Panc1 (cell line): ENCODE results near the gene PPP1R3F. TPM values are rescaled to one million over a fixed set of nuclear protein-coding genes. Genes with fewer than 3 reads are reported as not detected.

ENCODE experiments used
- ATAC-seq: fragments of 200-7000 bp; cut with Tn5 transposase; 2 replicates; pipeline ENCODE4 v1.9.1; 2020; ENCODE audit warnings: mild to moderate bottlenecking, moderate library complexity
- BruUV-seq: library from RNA; stranded (reverse); fragments of 400-500 nt; replicated peaks from 2 replicates; lab custom pipeline; 2021; lab: Mats Ljungman, UMichigan
- CTCF ChIA-PET: fragments of 300-600 bp; sonication (Branson Sonifier 250); formaldehyde crosslinking; loops from one replicate; lab custom pipeline; 2022; ENCODE audit warnings: antibody characterized with exemption; lab: Charles Lee
- POLR2A ChIA-PET: fragments of 300-600 bp; sonication (Branson Sonifier 250); formaldehyde crosslinking; loops from one replicate; lab custom pipeline; 2022; ENCODE audit warnings: antibody characterized with exemption; lab: Charles Lee
- DNase-seq: peaks from one replicate; pipeline ENCODE4 v3.0.0-alpha.2; 2010; ENCODE audit warnings: low read depth, low spot score
- H3K27ac ChIP-seq: 2 replicates; pipeline ENCODE4 v1.5.1; 2011; ENCODE audit warnings: mild to moderate bottlenecking, low read length, inconsistent platforms
- H3K27me3 ChIP-seq: fragments of 200-500 bp; sonication (Bioruptor generic); 2 replicates; pipeline ENCODE4 v1.6.0; 2014; ENCODE audit warnings: low read length, inconsistent platforms; ENCODE audit not compliant: control insufficient read depth, insufficient read depth
- H3K36me3 ChIP-seq: fragments of 200-500 bp; sonication (Bioruptor generic); 2 replicates; pipeline ENCODE4 v1.5.1; 2014; ENCODE audit warnings: inconsistent platforms, mild to moderate bottlenecking, low read length, moderate library complexity; ENCODE audit not compliant: control insufficient read depth, insufficient read depth
- H3K4me1 ChIP-seq: 2 replicates; pipeline ENCODE4 v1.5.1; 2011; ENCODE audit warnings: inconsistent platforms, mild to moderate bottlenecking, low read length, moderate library complexity; ENCODE audit not compliant: control insufficient read depth, insufficient read depth
- H3K4me3 ChIP-seq, 2 experiments: 2 replicates each; pipeline ENCODE4 v1.5.1; 2011 to 2012; ENCODE audit warnings: low read depth in 2 of 2, low read length in 2 of 2, mild to moderate bottlenecking in 2 of 2, inconsistent platforms in 1 of 2, moderate library complexity in 1 of 2
- H3K9me3 ChIP-seq: fragments of 200-500 bp; sonication (Bioruptor generic); 2 replicates; pipeline ENCODE4 v1.5.1; 2014; ENCODE audit warnings: low read depth, mild to moderate bottlenecking, inconsistent platforms, low read length, moderate library complexity; ENCODE audit not compliant: control insufficient read depth, insufficient read depth
- POLR2AphosphoS5 ChIP-seq: IDR thresholded peaks from 2 replicates; pipeline ENCODE4 v1.6.1; 2012; ENCODE audit warnings: mild to moderate bottlenecking, low read depth, low read length, moderate library complexity
- SIN3A ChIP-seq: IDR thresholded peaks from 2 replicates; pipeline ENCODE4 v1.6.1; 2012; ENCODE audit warnings: low read depth, mild to moderate bottlenecking, low read length, moderate library complexity, borderline replicate concordance; ENCODE audit not compliant: insufficient read depth
- TCF7L2 ChIP-seq: IDR thresholded peaks from 2 replicates; pipeline ENCODE4 v1.6.1; 2011; ENCODE audit warnings: mild to moderate bottlenecking, low read depth, low read length, inconsistent platforms
- in situ Hi-C: cut with HindIII; loops from 2 replicates; pipeline ENCODE4 v1.10.0; 2016; ENCODE audit warnings: low sequenced_read_pairs, low pct_unique_long_range_greater_than_20kb
- intact Hi-C: fragments of 100-400 bp; cut with micrococcal nuclease; formaldehyde crosslinking; loops from one replicate; pipeline ENCODE4 v1.10.0; 2022; ENCODE audit not compliant: unreplicated experiment
- total RNA-seq: library from RNA; stranded (reverse); gene quantifications from one replicate; pipeline ENCODE4 v1.2.1, GENCODE V29; 2021; ENCODE audit not compliant: unreplicated experiment
- TF ChIP-seq, protein P1 (sequence below), 2 experiments: IDR thresholded peaks; 2 replicates each; pipeline ENCODE4 v1.6.1; 2011 to 2012; ENCODE audit warnings: low read depth in 2 of 2, control low read depth in 1 of 2, low read length in 1 of 2, mild to moderate bottlenecking in 1 of 2, moderate library complexity in 1 of 2; ENCODE audit not compliant: insufficient read depth in 1 of 2
- TF ChIP-seq, protein P2 (sequence below): fragments of 450-650 bp; IDR thresholded peaks from 2 replicates; pipeline ENCODE4 v1.5.1; 2017; ENCODE audit warnings: mild to moderate bottlenecking

PPP1R3F gene
- total RNA-seq, 1 experiment from 2014 or later, result 8.3 TPM

DNA sequence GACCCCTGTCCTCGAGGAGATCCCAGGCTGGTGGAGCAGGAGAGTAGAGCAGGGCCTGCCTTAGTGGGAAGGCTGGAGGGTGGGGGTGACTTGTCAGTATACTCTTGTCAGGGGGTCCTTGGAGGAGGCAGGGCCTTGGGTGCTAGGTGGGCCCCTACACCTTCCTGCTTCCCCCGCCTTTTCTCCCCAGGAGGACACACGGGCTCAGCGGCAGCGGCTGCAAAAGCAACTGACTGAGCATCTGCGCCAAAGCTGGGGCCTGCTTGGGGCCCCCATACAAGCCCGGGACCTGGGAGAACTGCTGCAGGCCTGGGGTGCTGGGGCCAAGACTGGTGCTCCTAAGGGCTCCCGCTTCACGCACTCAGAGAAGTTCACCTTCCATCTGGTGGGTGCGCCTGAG lies 23.1 kb upstream of the PPP1R3F start:
- no TSS peak for BruUV-seq
- no peak for ATAC-seq
- no peak for DNase-seq
- Histone ChIP-seq H3K9me3 (no peaks in the 10 kb centered on the region), H3K4me1 (no peaks in the 10 kb centered on the region), H3K27ac (no peak overlapping the region), H3K36me3 (no peaks in the 10 kb centered on the region), H3K27me3 (no peaks in the 10 kb centered on the region), H3K4me3 (no peak overlapping the region)
- intact Hi-C loops, result no loop called here
- TF ChIP-seq TCF7L2 (no peak), POLR2AphosphoS5 (no peak)
- TF ChIP-seq, protein P1, sequence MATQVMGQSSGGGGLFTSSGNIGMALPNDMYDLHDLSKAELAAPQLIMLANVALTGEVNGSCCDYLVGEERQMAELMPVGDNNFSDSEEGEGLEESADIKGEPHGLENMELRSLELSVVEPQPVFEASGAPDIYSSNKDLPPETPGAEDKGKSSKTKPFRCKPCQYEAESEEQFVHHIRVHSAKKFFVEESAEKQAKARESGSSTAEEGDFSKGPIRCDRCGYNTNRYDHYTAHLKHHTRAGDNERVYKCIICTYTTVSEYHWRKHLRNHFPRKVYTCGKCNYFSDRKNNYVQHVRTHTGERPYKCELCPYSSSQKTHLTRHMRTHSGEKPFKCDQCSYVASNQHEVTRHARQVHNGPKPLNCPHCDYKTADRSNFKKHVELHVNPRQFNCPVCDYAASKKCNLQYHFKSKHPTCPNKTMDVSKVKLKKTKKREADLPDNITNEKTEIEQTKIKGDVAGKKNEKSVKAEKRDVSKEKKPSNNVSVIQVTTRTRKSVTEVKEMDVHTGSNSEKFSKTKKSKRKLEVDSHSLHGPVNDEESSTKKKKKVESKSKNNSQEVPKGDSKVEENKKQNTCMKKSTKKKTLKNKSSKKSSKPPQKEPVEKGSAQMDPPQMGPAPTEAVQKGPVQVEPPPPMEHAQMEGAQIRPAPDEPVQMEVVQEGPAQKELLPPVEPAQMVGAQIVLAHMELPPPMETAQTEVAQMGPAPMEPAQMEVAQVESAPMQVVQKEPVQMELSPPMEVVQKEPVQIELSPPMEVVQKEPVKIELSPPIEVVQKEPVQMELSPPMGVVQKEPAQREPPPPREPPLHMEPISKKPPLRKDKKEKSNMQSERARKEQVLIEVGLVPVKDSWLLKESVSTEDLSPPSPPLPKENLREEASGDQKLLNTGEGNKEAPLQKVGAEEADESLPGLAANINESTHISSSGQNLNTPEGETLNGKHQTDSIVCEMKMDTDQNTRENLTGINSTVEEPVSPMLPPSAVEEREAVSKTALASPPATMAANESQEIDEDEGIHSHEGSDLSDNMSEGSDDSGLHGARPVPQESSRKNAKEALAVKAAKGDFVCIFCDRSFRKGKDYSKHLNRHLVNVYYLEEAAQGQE (IDR thresholded peaks at IDR 0.05; ENCODE audit: insufficient read depth in 1 of 2, low read depth in 2 of 2, low read length in 1 of 2), result no peak
- ChIA-PET CTCF (no interaction called here), POLR2A (no interaction called here)
- in situ Hi-C loops, result no loop called here

DNA sequence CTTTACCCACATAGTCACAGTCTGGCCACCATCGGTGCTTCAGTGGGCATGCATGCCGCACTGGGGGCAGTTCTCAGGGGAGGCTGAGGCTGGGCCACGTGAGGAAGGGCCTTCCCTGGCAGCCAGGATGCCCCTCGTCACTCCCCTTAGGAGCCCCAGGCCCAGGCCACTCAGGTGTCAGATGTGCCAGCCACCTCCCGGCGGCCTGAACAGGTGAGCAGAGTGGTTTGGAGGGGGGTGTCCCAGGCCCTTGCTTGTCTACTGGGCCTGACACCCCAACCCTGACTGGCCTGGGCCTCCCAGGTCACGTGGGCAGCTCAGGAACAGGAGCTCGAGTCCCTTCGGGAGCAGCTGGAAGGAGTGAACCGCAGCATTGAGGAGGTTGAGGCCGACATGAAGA lies 22.2 kb upstream of the PPP1R3F start:
- TF ChIP-seq, protein P2, sequence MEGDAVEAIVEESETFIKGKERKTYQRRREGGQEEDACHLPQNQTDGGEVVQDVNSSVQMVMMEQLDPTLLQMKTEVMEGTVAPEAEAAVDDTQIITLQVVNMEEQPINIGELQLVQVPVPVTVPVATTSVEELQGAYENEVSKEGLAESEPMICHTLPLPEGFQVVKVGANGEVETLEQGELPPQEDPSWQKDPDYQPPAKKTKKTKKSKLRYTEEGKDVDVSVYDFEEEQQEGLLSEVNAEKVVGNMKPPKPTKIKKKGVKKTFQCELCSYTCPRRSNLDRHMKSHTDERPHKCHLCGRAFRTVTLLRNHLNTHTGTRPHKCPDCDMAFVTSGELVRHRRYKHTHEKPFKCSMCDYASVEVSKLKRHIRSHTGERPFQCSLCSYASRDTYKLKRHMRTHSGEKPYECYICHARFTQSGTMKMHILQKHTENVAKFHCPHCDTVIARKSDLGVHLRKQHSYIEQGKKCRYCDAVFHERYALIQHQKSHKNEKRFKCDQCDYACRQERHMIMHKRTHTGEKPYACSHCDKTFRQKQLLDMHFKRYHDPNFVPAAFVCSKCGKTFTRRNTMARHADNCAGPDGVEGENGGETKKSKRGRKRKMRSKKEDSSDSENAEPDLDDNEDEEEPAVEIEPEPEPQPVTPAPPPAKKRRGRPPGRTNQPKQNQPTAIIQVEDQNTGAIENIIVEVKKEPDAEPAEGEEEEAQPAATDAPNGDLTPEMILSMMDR, result no peak
- no peak for TF ChIP-seq POLR2AphosphoS5
- TF ChIP-seq, protein P1 (IDR thresholded peaks at IDR 0.05; ENCODE audit: insufficient read depth in 1 of 2, low read depth in 2 of 2, low read length in 1 of 2), result no peak
- no peak for TF ChIP-seq SIN3A
- no peak for TF ChIP-seq TCF7L2
- ATAC-seq, result no peak
- no peak overlapping the region for H3K27ac ChIP-seq
- H3K4me3 ChIP-seq, result no peak overlapping the region
- intact Hi-C loops (no loop called here), in situ Hi-C loops (no loop called here)
- POLR2A ChIA-PET, result no interaction called here
- no peaks in the 10 kb centered on the region for H3K9me3 ChIP-seq
- CTCF ChIA-PET, result no interaction called here
- H3K36me3 ChIP-seq, result no peaks in the 10 kb centered on the region
- no peak for DNase-seq
- no peaks in the 10 kb centered on the region for H3K27me3 ChIP-seq
- no TSS peak for BruUV-seq
- no peaks in the 10 kb centered on the region for H3K4me1 ChIP-seq
